ENCODE data around the gene C1orf159.
"Not testable (repeated sequence)": the region's sequence is repeated elsewhere in the genome, so short reads cannot be mapped to it uniquely, and the experiment has no call there.

C1orf159 gene

GRCh38 chr1:1081311-1082238, 34.3 kb downstream of the C1orf159 start:
- no peak for DNase-seq (ENCODE audit: low read depth)

DNA sequence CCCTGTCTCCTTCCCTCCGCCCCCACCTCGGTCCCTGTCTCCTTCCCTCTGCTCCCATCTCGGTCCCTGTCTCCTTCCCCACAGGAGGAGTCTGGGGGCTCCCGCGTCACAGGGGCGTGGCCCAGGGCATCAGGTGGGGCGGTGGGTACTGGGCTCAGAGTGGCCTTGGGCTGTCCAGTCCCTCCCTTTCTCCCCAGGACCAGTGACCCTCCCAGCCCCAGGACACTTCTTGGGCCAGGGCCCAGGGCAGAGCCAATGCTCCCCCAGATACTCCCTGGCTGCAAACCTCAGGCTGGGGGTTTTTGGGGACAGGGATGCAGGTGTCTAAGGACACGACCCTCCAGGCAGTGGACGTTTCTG, 35.0 kb downstream of the C1orf159 start:
- no peak for DNase-seq (ENCODE audit: low read depth)

DNA sequence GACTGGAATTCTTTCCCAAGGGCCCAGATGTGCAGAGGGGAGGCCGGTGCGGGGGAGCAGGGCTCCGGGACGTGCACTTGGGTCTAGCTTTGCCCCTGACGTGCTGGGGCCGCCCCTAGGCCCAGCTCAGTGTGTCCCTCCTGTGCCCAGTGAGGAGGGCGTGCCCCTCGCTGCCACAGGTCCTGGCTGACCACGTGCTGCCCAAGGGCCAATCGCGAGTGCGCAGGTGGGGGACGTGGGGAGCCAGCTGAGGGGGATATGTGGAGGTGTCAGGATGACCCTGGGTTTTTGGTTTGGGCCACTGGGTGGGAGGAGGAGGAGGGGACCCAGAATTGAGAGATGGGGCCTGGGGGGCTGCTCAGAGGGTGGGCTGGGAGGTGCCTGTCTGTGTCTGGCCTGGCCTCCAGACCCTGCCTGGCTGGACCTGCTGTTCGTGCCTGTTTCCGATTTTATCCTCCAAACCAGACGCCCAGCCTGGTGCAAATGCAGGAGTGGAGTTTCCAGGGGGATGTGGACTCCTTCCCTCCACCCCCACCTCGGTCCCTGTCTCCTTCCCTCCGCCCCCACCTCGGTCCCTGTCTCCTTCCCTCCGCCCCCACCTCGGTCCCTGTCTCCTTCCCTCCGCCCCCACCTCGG, 35.6 kb downstream of the C1orf159 start:
- no peak for DNase-seq (ENCODE audit: low read depth)

DNA sequence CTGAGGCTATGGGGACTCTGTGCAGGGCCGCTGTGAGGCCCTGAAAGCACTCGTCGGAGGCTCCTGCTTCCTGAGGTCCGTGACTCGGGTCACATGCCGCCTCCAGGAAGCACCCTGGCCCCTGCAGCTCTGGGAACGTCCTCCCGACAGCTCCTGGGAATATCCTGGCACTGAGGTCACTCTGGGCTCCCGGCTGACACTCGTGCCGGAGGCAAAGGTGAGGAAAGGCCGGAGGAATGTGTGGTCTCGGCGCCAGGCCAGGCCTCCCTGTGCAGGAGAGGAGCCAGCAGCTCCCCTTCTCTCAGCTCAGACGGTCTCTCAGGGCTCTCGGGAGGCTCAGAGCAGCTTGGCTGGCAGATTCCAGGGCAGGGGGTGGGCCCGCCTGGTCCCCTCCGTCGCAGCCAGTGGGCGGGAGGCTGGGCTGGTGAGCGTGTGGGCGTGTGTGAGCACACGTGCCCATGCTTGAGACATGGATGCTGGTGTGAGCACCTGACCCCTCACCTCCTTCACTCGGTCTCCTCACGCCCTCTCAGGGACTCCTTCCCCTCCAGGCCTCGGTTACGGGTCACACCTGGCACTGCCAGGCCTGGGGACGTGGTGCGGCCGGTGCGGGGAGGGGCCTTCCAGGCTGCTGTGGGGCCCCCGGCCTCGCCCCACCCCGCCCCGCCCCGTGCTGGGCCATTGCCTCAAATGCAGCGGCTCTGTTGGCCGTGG, 36.3 kb downstream of the C1orf159 start:
- no peak for DNase-seq (ENCODE audit: low read depth)

DNA sequence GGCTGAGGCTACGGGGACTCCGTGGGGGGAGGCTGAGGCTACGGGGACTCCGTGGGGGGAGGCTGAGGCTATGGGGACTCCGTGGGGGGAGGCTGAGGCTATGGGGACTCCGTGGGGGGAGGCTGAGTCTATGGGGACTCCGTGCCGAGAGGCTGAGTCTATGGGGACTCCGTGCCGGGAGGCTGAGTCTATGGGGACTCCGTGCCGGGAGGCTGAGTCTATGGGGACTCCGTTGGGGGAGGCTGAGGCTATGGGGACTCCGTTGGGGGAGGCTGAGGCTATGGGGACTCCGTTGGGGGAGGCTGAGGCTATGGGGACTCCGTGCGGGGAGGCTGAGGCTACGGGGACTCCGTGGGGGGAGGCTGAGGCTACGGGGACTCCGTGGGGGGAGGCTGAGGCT, 38.5 kb downstream of the C1orf159 start:
- not testable (repeated sequence) for DNase-seq (ENCODE audit: low read depth)

- DNase-seq (ENCODE audit: low read depth), result no peak
These were observed 40.5 kb downstream of the C1orf159 start for GRCh38 chr1:1075148-1075935.

DNA sequence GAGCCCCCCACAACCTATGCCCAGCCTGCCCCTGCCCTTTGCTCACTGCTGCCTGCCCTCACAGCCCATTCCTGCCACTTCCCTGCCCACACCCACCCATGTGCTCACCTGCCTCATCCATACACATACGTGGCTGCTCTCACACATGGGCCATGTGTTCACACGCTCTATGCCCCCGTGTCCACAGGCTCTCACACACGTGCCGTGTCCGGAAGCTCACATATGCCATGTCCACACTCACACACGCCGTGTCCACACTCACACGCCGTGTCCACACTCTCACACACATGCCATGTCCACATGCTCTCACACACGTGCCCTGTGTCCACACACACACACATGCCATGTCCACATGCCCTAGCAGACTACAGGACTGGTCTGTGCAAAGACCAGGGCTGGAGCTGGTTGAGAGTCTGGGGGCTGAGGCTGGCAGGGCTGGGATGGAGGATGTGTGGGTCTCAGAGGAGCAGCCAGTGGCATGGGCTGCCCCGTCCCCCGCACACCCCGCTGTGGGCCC, 41.2 kb downstream of the C1orf159 start:
- no peak for DNase-seq (ENCODE audit: low read depth)

- no peak for DNase-seq (ENCODE audit: low read depth)
These were observed 41.9 kb downstream of the C1orf159 start, which contains the start of gene RNF223 for GRCh38 chr1:1073743-1074587. RNF223 (minus strand) TSS chr1:1074306; CDS start chr1:1072566, 1,740 bp downstream.

GRCh38 chr1:1072849-1073742, 42.8 kb downstream of the C1orf159 start:
- DNase-seq (ENCODE audit: low read depth), result no peak

DNA sequence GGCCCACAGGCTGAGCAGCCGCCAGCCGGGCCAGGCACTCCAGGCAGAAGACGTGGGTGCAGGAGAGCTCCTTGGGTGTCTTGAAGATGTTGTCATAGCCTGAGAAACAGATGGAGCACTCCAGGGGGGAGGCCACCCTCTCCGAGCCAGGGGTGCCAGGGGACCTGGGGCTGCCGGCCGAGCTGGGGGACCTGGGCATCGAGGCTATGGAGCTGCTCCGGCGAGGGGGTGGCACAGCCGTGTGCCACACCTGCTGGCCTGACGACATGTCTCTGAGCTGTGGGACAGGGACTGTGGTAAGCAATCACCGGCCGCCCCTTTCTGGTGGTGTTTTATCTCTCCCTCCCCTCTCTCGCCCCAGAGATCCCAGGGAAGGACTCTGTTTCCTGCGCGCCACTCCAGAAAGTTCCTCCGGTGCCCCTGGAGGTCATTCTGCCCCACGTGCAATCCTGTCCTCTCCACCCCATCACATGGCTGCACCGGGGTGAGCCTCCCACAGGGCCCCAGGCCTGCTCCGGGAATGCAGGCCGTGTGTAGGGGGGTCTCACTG, 43.5 kb downstream of the C1orf159 start:
- DNase-seq (ENCODE audit: low read depth), result no peak

GRCh38 chr1:1071486-1072298, 44.2 kb downstream of the C1orf159 start:
- DNase-seq (ENCODE audit: low read depth), result no peak

DNA sequence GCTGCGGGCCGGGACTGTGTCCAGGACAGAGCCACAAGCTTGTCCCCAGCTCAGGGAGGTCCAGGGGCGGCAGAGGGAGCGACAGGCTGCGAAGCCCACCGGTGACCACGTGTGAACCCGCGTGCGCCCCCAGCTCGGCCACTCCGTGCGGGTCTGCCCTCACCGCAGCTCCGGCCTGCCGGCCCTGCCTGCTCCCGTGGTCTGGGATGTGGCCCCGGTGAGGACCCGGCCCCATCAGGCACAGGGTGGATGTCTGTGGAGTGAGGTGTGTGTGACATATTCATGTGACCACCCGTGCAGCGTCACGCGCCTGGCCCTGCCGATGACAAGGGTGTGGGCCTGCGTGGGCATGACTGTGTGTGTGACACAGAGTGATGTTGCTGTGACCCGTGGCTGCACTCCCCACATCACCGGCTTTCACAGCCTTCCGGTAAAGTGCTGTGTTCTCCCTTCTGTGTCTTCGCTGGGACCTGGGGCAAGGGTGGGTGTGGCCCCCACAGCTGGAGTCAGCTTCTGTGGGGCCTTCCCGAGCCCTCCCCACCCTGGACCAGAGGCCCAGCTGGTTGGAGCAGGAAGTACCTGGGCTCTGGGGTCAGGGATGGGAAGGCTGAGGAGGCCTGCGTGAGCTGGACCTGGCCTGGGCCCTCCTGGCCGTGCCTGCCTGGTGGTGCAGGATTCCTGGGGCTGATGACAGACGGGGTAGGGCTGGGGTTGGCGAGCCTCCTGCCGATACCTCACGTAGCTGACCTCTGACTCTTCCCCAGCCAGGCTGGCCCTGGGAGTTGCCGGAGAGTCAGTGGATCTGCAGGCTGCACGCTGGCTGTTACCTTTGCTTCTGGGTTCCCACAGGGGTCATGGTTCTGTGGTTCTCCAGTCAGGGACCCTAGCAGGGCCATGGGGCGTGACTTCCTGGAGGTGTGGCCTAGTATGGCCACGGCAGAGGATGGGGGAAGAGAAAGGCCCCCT, 45.9 kb downstream of the C1orf159 start:
- no peak for DNase-seq (ENCODE audit: low read depth)

DNA sequence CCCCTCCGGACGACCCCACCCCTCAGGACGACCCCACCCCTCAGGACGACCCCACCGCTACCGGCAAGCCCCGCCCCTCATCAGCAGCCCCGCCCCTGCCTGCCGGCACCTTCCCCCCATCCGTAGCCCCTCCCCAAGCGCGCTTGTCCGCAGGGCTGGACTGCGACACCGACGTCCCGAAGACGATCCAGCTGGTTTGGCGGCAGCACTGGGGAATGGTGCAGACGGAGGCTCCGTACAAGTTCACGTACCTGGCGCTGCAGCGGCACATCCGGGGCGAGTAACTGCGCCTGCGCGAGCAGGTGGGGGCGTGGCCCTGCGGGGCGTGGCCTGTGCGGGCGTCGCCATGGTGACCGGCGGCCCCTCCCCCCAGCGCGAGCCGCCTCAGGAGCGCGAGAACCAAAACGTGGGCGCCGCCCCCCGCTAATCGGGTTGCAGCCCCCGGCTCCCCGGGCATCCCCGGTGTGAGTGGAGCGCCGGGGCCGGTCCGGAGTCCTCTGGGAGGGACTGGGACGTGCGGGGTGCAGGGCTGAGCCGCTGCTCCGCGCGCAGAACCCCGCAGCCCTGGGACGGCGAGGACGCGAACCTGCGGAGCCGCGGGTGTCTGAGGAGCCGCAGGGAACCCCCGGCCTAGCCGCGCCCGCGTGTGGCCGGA, 46.7 kb downstream of the C1orf159 start:
- peak; percentile 81 for DNase-seq (ENCODE audit: low read depth)

DNA sequence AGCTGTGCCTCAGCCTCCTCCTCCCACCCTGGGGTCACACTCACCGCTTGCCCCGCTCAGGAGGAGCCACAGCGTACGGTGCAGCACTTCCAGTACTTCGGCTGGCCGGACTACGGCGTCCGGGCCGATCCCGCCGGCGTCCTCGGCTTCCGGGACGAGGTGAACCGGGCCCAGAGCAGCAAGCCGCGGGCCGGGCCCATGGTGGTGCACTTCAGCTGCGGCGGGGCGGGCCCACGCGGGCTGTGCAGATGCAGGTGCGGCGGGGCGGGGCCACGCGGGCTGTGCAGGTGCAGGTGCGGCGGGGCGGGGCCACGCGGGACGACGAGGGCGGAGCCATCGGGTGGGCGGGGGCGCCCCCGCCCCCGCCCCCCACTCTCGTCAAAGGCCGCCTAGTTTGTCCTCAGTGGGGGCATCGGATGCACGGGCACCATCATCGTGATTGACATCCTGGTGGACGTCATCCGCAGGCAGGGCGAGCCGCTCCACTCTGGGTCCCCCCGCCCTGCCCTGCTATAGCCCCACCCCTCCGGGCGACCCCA, 47.3 kb downstream of the C1orf159 start:
- DNase-seq (ENCODE audit: low read depth), result no peak

GRCh38 chr1:1067860-1068516, 47.9 kb downstream of the C1orf159 start:
- no peak for DNase-seq (ENCODE audit: low read depth)

DNA sequence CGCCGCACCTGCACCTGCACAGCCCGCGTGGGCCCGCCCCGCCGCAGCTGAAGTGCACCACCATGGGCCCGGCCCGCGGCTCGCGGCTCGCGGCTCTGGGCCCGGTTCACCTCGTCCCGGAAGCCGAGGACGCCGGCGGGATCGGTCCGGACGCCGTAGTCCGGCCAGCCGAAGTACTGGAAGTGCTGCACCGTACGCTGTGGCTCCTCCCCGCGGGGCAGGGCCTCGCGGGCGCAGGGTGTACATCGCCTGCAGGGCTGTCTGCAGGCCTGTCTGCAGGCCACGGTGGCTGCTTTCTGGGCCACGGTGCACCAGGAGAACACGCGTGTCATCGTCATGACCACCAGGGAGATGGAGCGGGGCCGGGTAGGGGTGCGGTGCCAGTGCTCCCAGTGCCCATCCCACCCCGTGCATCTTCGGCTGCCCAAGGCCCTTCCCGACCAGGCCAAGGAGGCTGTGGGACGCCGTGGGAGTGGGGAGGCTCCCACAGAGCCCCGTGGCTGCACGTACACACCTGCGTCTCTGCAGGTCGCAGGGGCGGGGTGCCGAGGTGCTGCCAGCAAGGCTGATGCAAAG, 48.5 kb downstream of the C1orf159 start:
- DNase-seq (ENCODE audit: low read depth), result no peak
